Loucy (cell line): ENCODE measurements around the gene BSND.

Experiments used
- H2AFZ ChIP-seq: fragments of 200-600 bp; sonication (generic); 2 replicates; pipeline ENCODE4 v1.6.0; 2016; ENCODE audit warnings: antibody characterized with exemption, mild to moderate bottlenecking, low read length, moderate library complexity
- H3F3A ChIP-seq: fragments of 200-600 bp; 2 replicates; pipeline ENCODE4 v1.6.0; 2016; ENCODE audit warnings: antibody characterized with exemption, low read depth, mild to moderate bottlenecking
- H3K27me3 ChIP-seq: fragments of 200-600 bp; sonication (generic); 2 replicates; pipeline ENCODE4 v1.6.1; 2014; ENCODE audit warnings: low read length, mild to moderate bottlenecking; ENCODE audit not compliant: insufficient read depth, poor library complexity, severe bottlenecking
- H3K36me3 ChIP-seq: fragments of 200-600 bp; sonication (generic); 2 replicates; pipeline ENCODE4 v1.6.1; 2016; ENCODE audit warnings: low read length; ENCODE audit not compliant: insufficient read depth
- H3K4me1 ChIP-seq: fragments of 200-600 bp; sonication (generic); 2 replicates; pipeline ENCODE4 v1.5.1; 2014; ENCODE audit warnings: low read length, mild to moderate bottlenecking; ENCODE audit not compliant: insufficient read depth, poor library complexity, severe bottlenecking
- H3K4me2 ChIP-seq: fragments of 200-600 bp; sonication (generic); 2 replicates; pipeline ENCODE4 v1.6.0; 2014; ENCODE audit warnings: antibody characterized with exemption, low read length, low read depth, mild to moderate bottlenecking; ENCODE audit not compliant: poor library complexity, severe bottlenecking
- H3K4me3 ChIP-seq: fragments of 200-600 bp; sonication (generic); 2 replicates; pipeline ENCODE4 v1.5.1; 2014; ENCODE audit warnings: low read length, mild to moderate bottlenecking, mixed read lengths; ENCODE audit not compliant: poor library complexity, severe bottlenecking
- H3K79me2 ChIP-seq: fragments of 200-600 bp; sonication (generic); 2 replicates; pipeline ENCODE4 v1.6.1; 2014; ENCODE audit warnings: low read length; ENCODE audit not compliant: insufficient read depth
- H3K9ac ChIP-seq: fragments of 200-600 bp; sonication (generic); 2 replicates; pipeline ENCODE4 v1.6.0; 2014; ENCODE audit warnings: mild to moderate bottlenecking, low read depth, low read length, moderate library complexity; ENCODE audit not compliant: poor library complexity, severe bottlenecking
- H3K9me2 ChIP-seq: fragments of 200-600 bp; sonication (generic); replicated peaks from 2 replicates; pipeline ENCODE4 v1.6.1; 2016; ENCODE audit warnings: low read depth, low read length, mixed read lengths
- H3K9me3 ChIP-seq: fragments of 200-600 bp; sonication (generic); 2 replicates; pipeline ENCODE4 v1.6.1; 2014; ENCODE audit warnings: mild to moderate bottlenecking, antibody characterized with exemption, low read length, low read depth; ENCODE audit not compliant: insufficient read depth
- H4K20me1 ChIP-seq: fragments of 200-600 bp; sonication (generic); 2 replicates; pipeline ENCODE4 v1.6.0; 2014; ENCODE audit warnings: antibody characterized with exemption, low read length, mild to moderate bottlenecking; ENCODE audit not compliant: insufficient read depth, poor library complexity, severe bottlenecking
- CTCF ChIP-seq: fragments of 200-600 bp; sonication (generic); conservative IDR thresholded peaks from 2 replicates; pipeline ENCODE4 v1.5.1; 2014; ENCODE audit warnings: mild to moderate bottlenecking, antibody characterized with exemption, low read length
- EZH2phosphoT487 ChIP-seq: fragments of 200-600 bp; IDR thresholded peaks from 2 replicates; pipeline ENCODE4 v1.6.1; 2018; ENCODE audit warnings: antibody characterized with exemption, mild to moderate bottlenecking, moderate library complexity, borderline replicate concordance

Gene BSND

GRCh38 chr1:54995013-54995760 lies 3.5 kb upstream of the BSND start:
- Histone ChIP-seq H3K9ac (no peak overlapping the region), H3K4me3 (no peak overlapping the region), H3K36me3 (no peaks in the 10 kb centered on the region), H2AFZ (no peak overlapping the region), H3F3A (no peaks in the 10 kb centered on the region), H3K4me1 (no peaks in the 10 kb centered on the region), H3K9me3 (no peaks in the 10 kb centered on the region), H4K20me1 (no peaks in the 10 kb centered on the region), H3K79me2 (no peaks in the 10 kb centered on the region), H3K9me2 (no peaks in the 10 kb centered on the region), H3K4me2 (no peak overlapping the region), H3K27me3 (no peaks in the 10 kb centered on the region)
- TF ChIP-seq EZH2phosphoT487 = no peak
- no peak for TF ChIP-seq CTCF

- no peaks in the 10 kb centered on the region for H3K9me3 ChIP-seq
- no peaks in the 10 kb centered on the region for H3K27me3 ChIP-seq
- H3K9me2 ChIP-seq = no peaks in the 10 kb centered on the region
- H3K4me1 ChIP-seq = no peaks in the 10 kb centered on the region
- no peak overlapping the region for H3K4me3 ChIP-seq
- no peak overlapping the region for H2AFZ ChIP-seq
- H3K36me3 ChIP-seq = no peaks in the 10 kb centered on the region
- H3K79me2 ChIP-seq = no peaks in the 10 kb centered on the region
- no peak overlapping the region for H3K4me2 ChIP-seq
- no peaks in the 10 kb centered on the region for H3F3A ChIP-seq
- no peaks in the 10 kb centered on the region for H4K20me1 ChIP-seq
- TF ChIP-seq EZH2phosphoT487 = no peak
- no peak for TF ChIP-seq CTCF
- no peak overlapping the region for H3K9ac ChIP-seq
Observed at GRCh38 chr1:54995835-54996234, 2.9 kb upstream of the BSND start.

GRCh38 chr1:54996359-54996868 lies 2.3 kb upstream of the BSND start:
- Histone ChIP-seq H3K4me1 (no peaks in the 10 kb centered on the region), H3K4me3 (no peak overlapping the region), H3K36me3 (no peaks in the 10 kb centered on the region), H3K9me3 (no peaks in the 10 kb centered on the region), H3K9me2 (no peaks in the 10 kb centered on the region), H3F3A (no peaks in the 10 kb centered on the region), H3K79me2 (no peaks in the 10 kb centered on the region), H3K27me3 (no peaks in the 10 kb centered on the region), H2AFZ (no peak overlapping the region), H3K4me2 (no peak overlapping the region), H3K9ac (no peak overlapping the region), H4K20me1 (no peaks in the 10 kb centered on the region)
- no peak for TF ChIP-seq EZH2phosphoT487
- peak; percentile 80 for TF ChIP-seq CTCF
